ENCODE results near the gene PCP4. TPM values are rescaled to one million over a fixed set of nuclear protein-coding genes. Genes with fewer than 3 reads are reported as not detected.

The PCP4 gene
- total RNA-seq, 1 experiment from 2014 or later, result 0.77 TPM

- H2AFZ ChIP-seq (ENCODE audit: low read length), result no peak overlapping the region
- H3K18ac ChIP-seq (ENCODE audit: insufficient read length, low read depth, low read length), result no peak overlapping the region
- H3K4me1 ChIP-seq (ENCODE audit: insufficient read depth, low read length), result no peaks in the 10 kb centered on the region
- H2BK20ac ChIP-seq (ENCODE audit: low read depth, low read length, poor library complexity, severe bottlenecking), result no peak overlapping the region
- H3K27me3 ChIP-seq (ENCODE audit: insufficient read depth, low read length), result no peaks in the 10 kb centered on the region; the same call in 1 of the 2 replicates
- no peak overlapping the region for H2AK5ac ChIP-seq (ENCODE audit: insufficient read length, low read length)
- no peaks in the 10 kb centered on the region for H3K23me2 ChIP-seq (ENCODE audit: insufficient read length, low read depth, low read length, poor library complexity, severe bottlenecking)
- no peaks in the 10 kb centered on the region for H3K79me2 ChIP-seq (ENCODE audit: insufficient read depth, low read length)
- no peak overlapping the region for H3T11ph ChIP-seq (ENCODE audit: low read length)
- Mint-ChIP-seq H3K36me3 (ENCODE audit: insufficient read depth in 1 of 3, low read depth in 3 of 3) (peaks cover 0 to 4% (median 2%) of the 10 kb centered on the region in 3 experiments; a peak in 2 of 7 replicates), H3K4me3 (no peak overlapping the region), H3K27me3 (ENCODE audit: low read depth) (peaks cover 14% of the 10 kb centered on the region), H3K4me1 (peaks cover 7 to 8% of the 10 kb centered on the region in 2 experiments), H3K27ac (no peak overlapping the region), H3K9me3 (peaks cover 10 to 11% of the 10 kb centered on the region in 2 experiments)
- H2BK5ac ChIP-seq (ENCODE audit: insufficient read length, low read length), result no peak overlapping the region
- no peak overlapping the region for H4K5ac ChIP-seq (ENCODE audit: insufficient read length, low read depth, low read length)
- H2BK120ac ChIP-seq (ENCODE audit: low read depth, low read length, poor library complexity, severe bottlenecking), result no peak overlapping the region
- no peak overlapping the region for H3K27ac ChIP-seq (ENCODE audit: insufficient read length, low read depth, low read length)
- H3K9ac ChIP-seq (ENCODE audit: extremely low read depth, insufficient read length, low read length), result no peak overlapping the region
- no peak overlapping the region for H3K4me2 ChIP-seq (ENCODE audit: insufficient read depth, insufficient read length, low read length)
- no peak overlapping the region for H4K91ac ChIP-seq (ENCODE audit: insufficient read length, low read depth, low read length)
- no peak for DNase-seq
- H4K20me1 ChIP-seq (ENCODE audit: control insufficient read depth, insufficient read depth, insufficient read length), result no peaks in the 10 kb centered on the region
- H3K9me3 ChIP-seq (ENCODE audit: control insufficient read depth, low read depth, low read length), result no peaks in the 10 kb centered on the region
- no peaks in the 10 kb centered on the region for H3K79me1 ChIP-seq (ENCODE audit: insufficient read depth, low read depth, low read length, poor library complexity, severe bottlenecking)
- H4K8ac ChIP-seq (replicated peaks; ENCODE audit: insufficient read length, low read depth, low read length), result no peak overlapping the region
- no peak overlapping the region for H2BK12ac ChIP-seq (ENCODE audit: insufficient read length, low read depth, low read length)
- no peak for TF ChIP-seq CTCF (conservative IDR thresholded peaks at IDR 0.05)
- H2BK15ac ChIP-seq (ENCODE audit: low read depth, low read length), result no peak overlapping the region
- no peak overlapping the region for H3K14ac ChIP-seq (ENCODE audit: insufficient read depth, low read length)
- no peak overlapping the region for H3K56ac ChIP-seq (ENCODE audit: insufficient read length, low read depth, low read length)
- H3K23ac ChIP-seq (ENCODE audit: insufficient read length, low read depth, low read length), result no peak overlapping the region
- H3K4ac ChIP-seq (ENCODE audit: low read depth, low read length), result no peak overlapping the region
- no CpG with 5 or more reads among the region's 2 CpGs for WGBS (ENCODE audit: extremely low coverage, insufficient read length, low lambda C conversion rate)
Measured at GRCh38 chr21:39946199-39946598, 79.0 kb downstream of the PCP4 start.

Measured in H9 (cell line).